Measurements from ENCODE around the gene RPS6KA4. TPM values are rescaled to one million over a fixed set of nuclear protein-coding genes. Genes with fewer than 3 reads are reported as not detected.

RPS6KA4 gene

Small RNAs within 50 kb of the gene (small RNA-seq; reads per million reads assigned to genes)
- gene MIR1237 (ENCODE audit: insufficient read depth) (5.9 reads per million, percentile 30 among the genes with 10 or more reads in this experiment), gene MIR7155 (ENCODE audit: insufficient read depth) (not detected)

Data from neuronal stem cell (in vitro differentiated cells).